ENCODE data around the gene PAPPA2. TPM values are rescaled to one million over a fixed set of nuclear protein-coding genes. Genes with fewer than 3 reads are reported as not detected.

The PAPPA2 gene
- total and polyA plus RNA-seq, 2 of the 8 experiments (the other 6 are each of a cell fraction or from before 2014, with no cell fraction given) = 0.08 to 0.88 TPM

DNA sequence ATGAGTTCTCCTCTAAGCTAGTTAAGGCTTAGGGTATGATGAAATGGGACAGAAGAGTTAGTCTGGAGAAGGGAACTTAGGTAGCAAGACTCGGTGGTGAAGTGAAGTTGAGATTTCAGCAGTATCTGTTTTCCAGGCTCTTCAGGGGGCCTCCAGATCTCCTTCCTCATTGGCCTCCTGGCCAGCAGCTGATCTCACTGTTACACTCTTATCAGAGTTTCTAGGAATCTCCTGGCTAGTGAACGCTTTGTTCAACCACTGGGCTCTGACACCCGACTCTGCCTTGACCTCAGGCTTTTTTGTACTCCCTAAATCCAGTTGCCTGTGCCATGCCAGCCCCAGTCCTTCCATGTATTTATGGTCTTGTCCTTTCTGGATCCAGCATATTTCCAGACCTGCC lies 390.5 kb downstream of the PAPPA2 start:
- Histone ChIP-seq H2AK5ac (ENCODE audit: low read depth, low read length) (no peak overlapping the region), H3K23ac (ENCODE audit: insufficient read length) (no peak overlapping the region), H3K56ac (replicated peaks; ENCODE audit: insufficient read length, low read depth, low read length) (no peak overlapping the region), H3K79me1 (ENCODE audit: low read depth, low read length) (no peaks in the 10 kb centered on the region), H3K9me3 (ENCODE audit: insufficient read depth in 2 of 2, low read depth in 1 of 2, low read length in 1 of 2) (no peaks in the 10 kb centered on the region), H2AFZ (ENCODE audit: low read length) (no peak overlapping the region), H3K14ac (ENCODE audit: insufficient read length) (no peak overlapping the region), H3K23me2 (ENCODE audit: low read depth, low read length) (no peaks in the 10 kb centered on the region), H3K27ac (ENCODE audit: low read depth, low read length) (no peak overlapping the region), H3K4me3 (ENCODE audit: extremely low read depth in 1 of 4, insufficient read depth in 2 of 4, low read depth in 3 of 4, low read length in 4 of 4) (no peak overlapping the region), H3K4ac (replicated peaks; ENCODE audit: insufficient read length, low read depth, low read length) (no peak overlapping the region), H4K20me1 (replicated peaks in 1 of 2; ENCODE audit: control insufficient read depth in 1 of 2, insufficient read depth in 2 of 2, low read length in 2 of 2) (no peaks in the 10 kb centered on the region), H3K4me1 (replicated peaks in 1 of 4; ENCODE audit: control insufficient read depth in 3 of 4, insufficient read depth in 4 of 4, low read length in 3 of 4) (no peaks in the 10 kb centered on the region), H3K27me3 (replicated peaks in 1 of 4; ENCODE audit: control insufficient read depth in 3 of 4, extremely low read depth in 1 of 4, insufficient read depth in 3 of 4, low read length in 3 of 4) (no peaks in the 10 kb centered on the region), H2BK5ac (ENCODE audit: low read depth, low read length) (no peak overlapping the region), H3K9ac (replicated peaks in 1 of 4; ENCODE audit: extremely low read depth in 1 of 4, low read depth in 3 of 4, low read length in 3 of 4) (no peak overlapping the region), H4K8ac (ENCODE audit: extremely low read depth, insufficient read depth, low read length) (no peak overlapping the region), H3K79me2 (ENCODE audit: control insufficient read depth in 1 of 2, insufficient read depth in 2 of 2, low read length in 2 of 2) (no peaks in the 10 kb centered on the region), H2BK12ac (ENCODE audit: low read depth, low read length) (no peak overlapping the region), H4K5ac (ENCODE audit: insufficient read length, low read depth, low read length) (no peak overlapping the region), H3K18ac (ENCODE audit: extremely low read depth, low read length) (no peak overlapping the region), H4K91ac (replicated peaks; ENCODE audit: insufficient read length, low read length) (no peak overlapping the region), H2BK20ac (ENCODE audit: low read length) (no peak overlapping the region), H2BK120ac (replicated peaks; ENCODE audit: low read depth, low read length) (no peak overlapping the region), H3K4me2 (ENCODE audit: insufficient read depth in 1 of 2, low read depth in 2 of 2, low read length in 2 of 2) (no peak overlapping the region), H3K36me3 (ENCODE audit: control insufficient read depth in 2 of 4, insufficient read depth in 4 of 4, low read length in 3 of 4) (no peaks in the 10 kb centered on the region), H2BK15ac (ENCODE audit: low read length) (no peak overlapping the region)
- POLR2A ChIA-PET (ENCODE audit: partially characterized antibody) = no interaction called here
- WGBS, 2 experiments (ENCODE audit: extremely low coverage in 1 of 2, insufficient coverage in 1 of 2, insufficient read length in 1 of 2, insufficient replicate concordance in 2 of 2, low coverage in 1 of 2, low lambda C conversion rate in 2 of 2, missing lambda C conversion rate in 1 of 2) = 97% methylated on average over 3 of the region's 3 CpGs; no CpG with 5 or more reads in 1 of the 2 experiments
- FAIRE-seq (no peak), DNase-seq (ENCODE audit: low read depth in 1 of 2, low spot score in 2 of 2) (no peak)
- CTCF ChIA-PET (ENCODE audit: partially characterized antibody) = no interaction called here
- TF ChIP-seq, protein P1, sequence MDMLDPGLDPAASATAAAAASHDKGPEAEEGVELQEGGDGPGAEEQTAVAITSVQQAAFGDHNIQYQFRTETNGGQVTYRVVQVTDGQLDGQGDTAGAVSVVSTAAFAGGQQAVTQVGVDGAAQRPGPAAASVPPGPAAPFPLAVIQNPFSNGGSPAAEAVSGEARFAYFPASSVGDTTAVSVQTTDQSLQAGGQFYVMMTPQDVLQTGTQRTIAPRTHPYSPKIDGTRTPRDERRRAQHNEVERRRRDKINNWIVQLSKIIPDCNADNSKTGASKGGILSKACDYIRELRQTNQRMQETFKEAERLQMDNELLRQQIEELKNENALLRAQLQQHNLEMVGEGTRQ (IDR thresholded peaks at IDR 0.05; ENCODE audit: low read length) = no peak
- no peak for TF ChIP-seq JUN (IDR thresholded peaks at IDR 0.05; ENCODE audit: low read depth, low read length)
- no peak for TF ChIP-seq NRF1 (IDR thresholded peaks at IDR 0.05; ENCODE audit: low read depth, low read length)
- TF ChIP-seq POLR2AphosphoS5 (IDR thresholded peaks at IDR 0.05; ENCODE audit: low read depth, low read length) = no peak
